ENCODE measurements around the gene PHEX. TPM values are rescaled to one million over a fixed set of nuclear protein-coding genes. Genes with fewer than 3 reads are reported as not detected.

PHEX gene
- 0.08 and 1.2 TPM in 2 replicates for total RNA-seq (ENCODE audit: low replicate concordance)

GRCh38 chrX:22032084-22032483, at the start of gene PHEX:
PHEX (plus strand) TSS chrX:22032325; CDS start chrX:22033006, 681 bp downstream.

GRCh38 chrX:22272613-22273012, 240.5 kb downstream of the PHEX start, which contains the start of gene CBLL2:
CBLL2 (plus strand) TSS chrX:22272913; CDS start chrX:22272992, 79 bp downstream.

Other genes with a start within 250 kb of the PHEX start
- 4.3 and 5.3 TPM in 2 replicates for gene MBTPS2, start 192.7 kb upstream of the PHEX start, total RNA-seq (ENCODE audit: low replicate concordance)
- gene YY2, start 176.3 kb upstream of the PHEX start, total RNA-seq (ENCODE audit: low replicate concordance), result 1.1 and 1.3 TPM in 2 replicates
- 116 and 142 TPM in 2 replicates for gene SMS, start 91.6 kb upstream of the PHEX start, total RNA-seq (ENCODE audit: low replicate concordance)
- gene CBLL2, start 240.6 kb downstream of the PHEX start, total RNA-seq (ENCODE audit: low replicate concordance), result not detected in 2 replicates